GM19023 (cell line): ENCODE data around the gene PDIA2.
"Not testable (repeated sequence)": the region's sequence is repeated elsewhere in the genome, so short reads cannot be mapped to it uniquely, and the experiment has no call there.

Source experiments
- ATAC-seq: cut with Tn5 transposase; IDR thresholded peaks from one replicate; pipeline ENCODE4 v1.9.1; 2021; ENCODE audit warnings: mild to moderate bottlenecking, moderate library complexity; ENCODE audit not compliant: unreplicated experiment

PDIA2 gene

GRCh38 chr16:283033-283805, at the start of gene PDIA2:
PDIA2 (plus strand) TSS chr16:283164; CDS start chr16:283170, 6 bp downstream.
- no peak for ATAC-seq

DNA sequence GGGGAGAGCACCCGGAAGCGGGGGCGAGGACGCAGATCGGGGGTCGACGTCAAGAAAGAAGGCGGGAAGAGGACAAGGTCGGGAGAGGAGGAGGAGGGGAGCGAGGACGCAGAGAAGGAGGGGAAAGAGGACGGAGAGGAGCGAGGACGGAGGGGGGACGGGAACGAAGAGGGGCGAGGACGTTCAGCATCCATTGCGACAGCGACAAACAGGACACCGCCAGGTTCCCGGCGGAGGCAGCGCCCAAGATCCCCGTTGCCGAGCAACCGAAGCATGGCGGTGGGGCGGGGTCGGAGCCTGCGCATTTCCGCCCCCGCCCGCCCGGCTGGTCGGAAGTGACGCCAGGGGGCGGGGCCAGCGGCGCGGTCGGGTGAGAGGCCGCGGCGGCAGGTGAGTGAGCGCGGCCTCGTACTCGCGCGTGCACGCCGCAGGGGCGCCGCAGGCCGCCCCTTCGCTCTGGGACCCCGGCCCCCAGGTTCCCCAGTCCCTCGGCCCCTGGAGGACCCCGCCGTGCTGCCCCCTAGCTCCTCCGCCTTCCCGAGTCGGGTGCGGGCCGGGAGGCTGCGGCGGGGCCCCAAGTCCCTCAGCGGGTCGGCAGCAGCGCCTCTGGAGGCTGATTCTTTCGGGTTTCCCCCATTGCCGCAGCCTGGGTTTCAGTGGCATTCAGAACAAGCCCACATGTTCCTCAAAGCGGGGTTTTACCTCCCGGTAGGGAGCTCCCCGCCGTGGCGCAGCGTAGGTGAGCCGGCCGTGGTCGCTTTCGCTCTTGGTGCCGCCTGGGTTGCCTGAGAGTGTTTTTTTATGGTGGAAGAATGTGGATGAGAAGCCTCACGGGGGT, 48.3 kb upstream of the PDIA2 start, which contains the start of gene FAM234A:
FAM234A (plus strand) TSS at position 354 of the 838 bp plus-strand sequence. CDS start 19,593 bp downstream, outside the sequence.
- ATAC-seq: peak; percentile 91

DNA sequence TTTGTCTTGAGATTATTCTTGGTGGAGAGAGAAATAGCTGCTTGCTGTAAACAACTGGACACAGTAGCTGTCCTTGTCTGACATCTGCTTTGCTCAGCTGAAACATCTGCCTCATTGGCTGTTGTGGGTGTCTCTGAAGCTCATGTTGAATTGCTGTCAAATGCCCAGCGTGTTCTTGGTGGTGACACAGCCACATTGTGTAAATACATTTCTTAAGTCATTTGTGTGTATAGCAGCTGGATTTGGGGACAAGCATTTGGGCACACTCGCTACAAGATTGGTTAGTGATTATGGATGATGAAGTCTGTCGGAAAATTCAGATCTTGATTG, 43.1 kb upstream of the PDIA2 start:
- no peak for ATAC-seq

DNA sequence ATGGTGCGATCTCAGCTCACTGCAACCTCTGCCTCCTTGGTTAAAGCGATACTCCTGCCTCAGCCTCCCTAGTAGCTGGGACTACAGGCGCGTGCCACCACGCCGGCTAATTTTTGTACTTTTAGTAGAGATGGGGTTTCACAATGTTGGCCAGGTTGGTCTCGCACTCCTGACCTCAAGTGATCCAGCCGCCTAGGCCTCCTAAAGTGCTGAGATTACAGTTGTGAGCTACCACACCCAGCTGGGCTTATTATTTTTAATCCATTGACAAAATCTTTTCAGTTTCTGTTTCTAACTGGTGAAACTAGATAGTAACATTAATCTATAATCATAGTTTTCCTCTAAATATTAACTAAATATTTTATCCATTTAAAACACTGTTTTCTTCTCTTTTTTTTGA, 42.4 kb upstream of the PDIA2 start:
- no peak for ATAC-seq

DNA sequence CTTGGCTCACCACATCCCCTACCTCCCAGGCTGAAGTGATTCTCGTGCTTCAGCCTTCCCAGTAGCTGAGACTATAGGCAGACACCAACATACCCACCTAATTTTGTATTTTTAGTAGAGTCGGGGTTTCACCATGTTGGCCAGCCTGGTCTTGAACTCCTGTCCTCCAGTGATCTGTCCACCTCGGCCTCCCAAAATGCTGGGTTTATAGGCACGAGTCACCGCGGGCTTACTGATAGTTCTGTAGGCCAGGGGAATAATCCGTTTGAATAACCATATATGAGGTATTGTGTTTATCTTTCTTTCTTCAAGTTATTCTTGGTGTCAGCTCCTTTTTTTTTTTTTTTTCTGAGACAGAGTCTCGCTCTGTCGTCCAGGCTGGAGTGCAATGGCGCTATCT, 40.7 kb upstream of the PDIA2 start:
- no peak for ATAC-seq

DNA sequence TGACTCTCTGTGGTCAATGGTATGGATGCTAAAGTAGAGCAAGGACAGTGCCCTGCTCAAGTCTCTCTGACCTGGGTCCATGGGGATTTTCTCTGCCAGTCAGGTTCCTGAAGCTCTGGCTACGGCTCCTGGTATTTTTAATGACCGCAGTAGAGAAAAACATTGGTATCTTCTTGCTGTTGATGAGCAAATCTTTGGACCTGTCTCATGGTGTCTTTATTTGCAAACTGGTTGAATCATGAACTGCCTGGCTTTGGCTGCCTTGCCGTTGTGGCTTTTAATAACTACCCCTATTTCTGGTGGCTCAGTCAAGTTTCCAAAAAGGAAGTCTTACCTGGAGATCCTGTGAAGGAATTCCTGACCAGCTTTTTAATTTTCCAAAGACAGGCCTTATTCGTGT, 39.6 kb upstream of the PDIA2 start:
- ATAC-seq: no peak

DNA sequence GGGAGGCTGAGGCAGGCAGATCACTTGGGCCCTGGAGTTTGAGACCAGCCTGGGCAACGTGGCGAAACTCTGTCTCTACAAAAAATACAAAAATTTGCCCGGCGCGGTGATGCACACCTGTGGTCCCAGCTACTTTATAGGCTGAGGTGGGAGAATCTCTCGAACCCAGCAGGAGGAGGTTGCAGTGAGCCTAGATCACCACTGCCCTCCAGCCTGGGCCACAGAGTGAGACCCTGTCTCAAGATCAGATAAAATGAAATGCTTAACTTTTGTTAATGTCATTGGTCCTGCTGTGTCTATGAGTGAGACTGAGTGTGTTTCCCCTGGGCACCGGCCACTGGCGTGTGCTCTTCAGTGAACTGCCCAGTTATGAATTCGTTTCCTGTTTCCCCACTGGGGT, 37.9 kb upstream of the PDIA2 start:
- ATAC-seq: no peak

- no peak for ATAC-seq
Measured at GRCh38 chr16:247027-247426, 35.9 kb upstream of the PDIA2 start.

DNA sequence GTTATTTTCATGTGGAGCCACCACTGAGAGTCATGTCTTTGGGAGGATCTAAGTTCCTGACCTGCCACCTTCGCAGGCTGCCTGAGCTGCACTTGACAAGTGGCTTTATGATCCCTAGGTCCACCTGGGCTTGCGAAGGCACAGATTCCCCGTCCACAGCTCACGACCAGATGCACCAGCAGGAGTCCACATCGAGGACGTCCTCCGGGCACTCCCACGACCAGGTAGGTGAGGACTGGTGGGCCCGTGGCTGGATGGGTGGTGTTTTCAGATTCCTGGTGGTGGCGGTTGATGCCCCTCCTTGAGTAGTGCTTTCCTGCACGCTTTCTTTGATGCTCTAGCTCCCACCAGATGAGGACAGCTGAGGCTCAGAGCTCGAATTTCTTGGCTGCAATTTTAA, 33.5 kb upstream of the PDIA2 start:
- no peak for ATAC-seq

DNA sequence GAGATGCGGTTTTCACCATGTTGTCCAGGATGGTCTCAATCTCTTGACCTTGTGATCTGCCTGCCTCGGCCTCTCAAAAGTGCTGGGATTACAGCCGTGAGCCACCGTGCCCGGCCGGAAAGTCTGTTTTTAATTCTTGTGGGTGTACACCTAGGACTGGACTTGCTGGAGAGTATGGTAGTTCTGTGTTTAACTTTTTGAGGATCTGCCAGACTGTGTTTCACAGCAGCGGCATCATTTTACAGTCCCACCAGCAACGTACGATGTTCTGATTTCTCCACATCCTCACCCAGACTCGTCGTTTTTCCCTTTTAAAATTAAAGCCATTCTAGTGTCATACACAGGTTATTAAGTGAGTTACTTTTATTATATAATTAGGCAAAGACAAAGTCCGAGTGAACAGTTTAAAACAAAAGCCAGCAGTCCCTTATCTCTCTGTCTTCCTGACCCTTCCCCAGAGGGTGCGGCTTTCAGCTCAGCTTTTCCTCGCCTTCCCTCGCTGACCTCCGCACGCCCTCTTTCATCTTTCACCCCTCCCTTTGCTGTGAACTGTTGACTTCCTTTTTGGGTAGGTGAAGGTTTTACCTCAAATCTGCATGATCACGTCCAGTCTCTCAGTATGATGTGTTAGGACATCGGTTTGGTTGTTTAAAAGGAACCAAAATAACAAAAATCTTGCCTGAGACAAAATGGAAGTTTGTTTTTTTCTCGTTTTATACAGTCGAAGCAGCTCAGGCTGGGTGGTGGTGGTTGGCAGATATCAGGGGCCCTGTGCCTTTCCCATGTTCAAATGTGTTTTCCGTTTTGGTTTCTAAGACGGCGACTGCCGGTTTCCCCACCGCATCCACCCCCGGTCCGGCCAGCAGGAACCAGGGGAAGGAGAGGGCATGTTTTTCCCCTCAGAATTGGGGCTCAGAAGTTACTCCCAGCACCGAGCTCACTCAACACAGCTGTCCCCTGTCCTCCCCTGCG, 30.3 kb upstream of the PDIA2 start:
- ATAC-seq: no peak

GRCh38 chr16:253833-254232, 29.1 kb upstream of the PDIA2 start:
- no peak for ATAC-seq

DNA sequence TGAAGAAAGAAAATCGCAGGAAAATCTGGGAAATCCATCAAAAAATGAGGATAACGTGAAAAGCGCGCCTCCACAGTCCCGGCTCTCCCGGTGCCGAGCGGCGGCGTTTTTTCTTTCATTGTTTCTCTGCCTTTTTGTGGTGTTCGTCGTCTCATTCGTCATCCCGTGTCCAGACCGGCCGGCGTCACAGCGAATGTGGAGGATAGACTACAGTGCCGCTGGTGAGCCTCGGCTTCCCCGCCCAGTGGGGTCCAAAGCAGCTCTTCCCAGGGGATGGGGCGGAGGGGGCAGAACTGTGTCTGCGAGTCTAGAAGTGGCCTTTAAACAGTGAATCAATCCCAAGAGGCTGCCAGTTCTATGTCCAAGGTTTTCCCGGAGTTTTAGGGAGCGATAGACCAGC, 28.5 kb upstream of the PDIA2 start:
- ATAC-seq: no peak

DNA sequence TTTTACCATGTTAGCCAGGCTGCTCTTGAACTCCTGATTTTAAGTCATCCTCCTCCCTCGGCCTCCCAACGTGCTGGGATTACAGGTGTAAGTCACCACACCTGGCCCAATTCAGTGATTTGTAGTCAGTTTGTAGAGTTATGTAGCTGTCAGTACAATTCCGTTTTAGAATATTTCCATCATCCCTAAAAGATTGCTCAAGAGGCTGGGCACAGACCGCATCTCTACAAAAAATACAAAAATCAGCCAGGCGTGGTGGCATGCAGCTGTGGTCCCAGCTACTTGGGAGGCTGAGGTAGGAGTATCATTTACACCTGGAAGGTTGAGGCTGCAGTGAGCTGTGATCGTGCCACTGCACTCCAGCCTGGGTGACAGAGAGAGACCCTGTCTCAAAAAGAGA, 27.8 kb upstream of the PDIA2 start:
- ATAC-seq: no peak

GRCh38 chr16:258091-258490, 24.9 kb upstream of the PDIA2 start:
- ATAC-seq: not testable (repeated sequence)

DNA sequence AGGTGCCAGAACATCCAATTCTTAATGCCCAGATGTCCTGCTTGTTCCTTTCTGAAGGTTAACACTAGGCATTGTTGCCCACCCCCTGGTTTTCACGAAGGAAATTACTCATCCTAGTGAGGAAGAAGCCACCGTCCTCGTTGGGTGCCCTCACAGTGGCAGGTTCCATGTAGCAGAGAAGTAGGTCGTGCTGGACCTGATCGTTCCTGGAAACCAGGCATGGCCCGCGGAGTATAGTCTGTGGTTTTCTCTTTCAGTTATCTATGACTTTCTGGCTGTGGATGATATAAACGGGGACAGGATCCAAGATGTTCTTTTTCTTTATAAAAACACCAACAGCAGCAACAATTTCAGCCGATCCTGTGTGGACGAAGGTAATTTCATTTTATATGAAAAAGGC, 23.7 kb upstream of the PDIA2 start:
- ATAC-seq: no peak

DNA sequence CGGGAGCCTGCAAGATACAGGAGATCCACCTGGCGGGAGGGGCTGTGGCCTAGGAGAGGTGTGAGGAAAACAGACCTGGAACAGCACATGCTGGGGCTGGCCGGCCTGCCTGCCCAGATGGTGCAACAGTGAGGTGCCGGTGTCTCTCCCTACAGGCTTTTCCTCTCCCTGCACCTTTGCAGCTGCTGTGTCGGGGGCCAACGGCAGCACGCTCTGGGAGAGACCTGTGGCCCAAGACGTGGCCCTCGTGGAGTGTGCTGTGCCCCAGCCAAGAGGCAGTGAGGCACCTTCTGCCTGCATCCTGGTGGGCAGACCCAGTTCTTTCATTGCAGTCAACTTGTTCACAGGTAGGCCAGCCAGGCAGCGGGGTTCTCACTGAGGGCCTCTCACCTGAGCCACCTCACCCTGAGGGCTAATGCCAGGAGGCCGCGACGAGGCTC, 23.1 kb upstream of the PDIA2 start:
- no peak for ATAC-seq

DNA sequence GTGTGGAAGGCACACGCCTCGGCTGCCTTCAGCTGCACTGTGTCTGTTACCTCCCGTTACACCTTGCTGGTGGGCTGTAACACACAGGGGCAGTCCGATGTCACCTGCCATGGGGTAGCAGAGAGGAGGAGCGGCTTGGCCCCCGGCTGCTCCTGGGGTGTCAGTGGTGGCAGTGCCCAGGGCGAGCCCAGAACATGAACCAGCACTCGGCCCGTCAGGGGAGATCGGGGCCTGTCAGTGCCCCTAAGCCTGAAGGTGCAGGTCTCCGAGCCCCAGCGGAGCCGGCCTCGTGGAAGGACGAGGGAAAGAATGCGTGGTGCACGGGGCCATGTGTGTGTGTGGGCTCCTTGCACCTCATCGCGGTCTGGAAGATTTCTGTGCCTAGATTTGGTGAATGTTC, 22.6 kb upstream of the PDIA2 start:
- ATAC-seq: no peak

DNA sequence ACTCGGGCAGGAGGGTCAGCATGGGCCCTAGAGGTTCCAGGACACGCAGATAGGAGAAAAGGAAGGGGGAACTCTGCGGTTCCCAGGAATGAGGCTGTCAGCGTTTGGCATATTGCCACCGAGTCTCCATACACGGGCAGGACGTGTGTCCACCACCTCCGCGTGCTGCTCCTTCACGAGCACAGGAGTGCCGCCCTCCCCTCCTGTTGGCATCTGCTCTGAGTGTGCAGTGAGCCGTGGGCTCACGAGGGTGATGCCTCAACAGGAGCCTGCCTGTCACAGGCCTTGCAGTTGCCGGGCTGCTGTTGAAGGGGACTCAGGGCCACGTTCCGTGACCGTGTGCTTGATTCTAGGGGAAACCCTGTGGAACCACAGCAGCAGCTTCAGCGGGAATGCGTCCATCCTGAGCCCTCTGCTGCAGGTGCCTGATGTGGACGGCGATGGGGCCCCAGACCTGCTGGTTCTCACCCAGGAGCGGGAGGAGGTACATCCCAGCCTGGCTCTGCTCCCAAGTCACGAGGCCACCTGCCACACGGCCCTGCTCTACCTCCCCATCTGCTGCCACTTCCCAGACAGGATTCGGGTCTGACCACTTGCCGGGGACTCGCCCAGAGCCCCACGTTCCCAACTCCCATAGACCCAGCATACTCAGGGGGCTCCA, 21.8 kb upstream of the PDIA2 start:
- ATAC-seq: no peak

DNA sequence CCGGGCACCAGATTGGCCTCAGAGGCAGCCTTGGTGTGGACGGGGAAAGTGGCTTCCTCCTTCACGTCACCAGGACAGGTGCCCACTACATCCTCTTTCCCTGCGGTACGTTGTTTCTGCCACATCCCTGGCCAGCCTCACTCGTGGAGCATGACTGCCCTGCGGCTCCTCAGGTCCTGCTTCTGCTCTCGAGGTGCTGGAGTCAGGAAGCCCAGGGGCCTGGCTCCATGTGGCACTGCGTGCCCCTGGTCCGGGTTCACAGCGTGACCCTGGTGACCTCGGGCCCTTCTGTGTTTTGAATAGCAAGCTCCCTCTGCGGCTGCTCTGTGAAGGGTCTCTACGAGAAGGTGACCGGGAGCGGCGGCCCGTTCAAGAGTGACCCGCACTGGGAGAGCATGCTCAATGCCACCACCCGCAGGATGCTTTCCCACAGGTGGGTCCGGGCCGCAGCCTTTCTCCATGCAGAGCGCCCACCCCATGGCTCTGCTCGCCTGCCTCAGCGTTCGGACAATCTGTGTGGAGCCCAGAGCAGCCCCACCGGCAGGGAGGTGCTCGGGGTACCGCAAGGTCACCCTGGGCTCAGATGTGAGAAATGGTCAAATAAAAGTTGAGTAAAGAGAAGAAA, 20.7 kb upstream of the PDIA2 start:
- no peak for ATAC-seq

DNA sequence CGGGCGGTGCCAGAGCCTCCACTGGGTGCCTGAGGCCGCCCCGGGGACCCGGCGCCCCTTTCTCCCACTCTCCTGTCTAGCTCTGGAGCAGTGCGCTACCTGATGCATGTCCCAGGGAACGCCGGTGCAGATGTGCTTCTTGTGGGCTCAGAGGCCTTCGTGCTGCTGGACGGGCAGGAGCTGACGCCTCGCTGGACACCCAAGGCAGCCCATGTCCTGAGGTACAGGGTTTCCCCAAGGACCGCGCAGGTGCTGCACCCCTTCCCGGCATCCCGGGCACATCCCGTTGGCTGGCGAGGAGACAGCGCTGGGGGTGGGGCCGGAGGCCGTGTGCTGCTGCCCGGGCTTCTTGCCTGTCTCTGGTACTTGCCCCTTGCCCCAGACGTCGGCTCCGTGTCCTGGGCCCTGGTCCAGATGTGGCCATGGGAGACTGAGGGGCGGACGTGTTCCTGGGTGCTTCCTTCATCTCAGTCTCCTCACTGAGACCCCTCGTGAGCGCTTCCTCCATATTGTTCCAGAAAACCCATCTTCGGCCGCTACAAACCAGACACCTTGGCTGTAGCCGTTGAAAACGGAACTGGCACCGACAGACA, 19.7 kb upstream of the PDIA2 start:
- ATAC-seq: no peak
